GM12878 (cell line): ENCODE measurements around the gene LMTK2. TPM values are rescaled to one million over a fixed set of nuclear protein-coding genes. Genes with fewer than 3 reads are reported as not detected.

ENCODE experiments used
- ATAC-seq: fragments of 200-7000 bp; cut with Tn5 transposase; 3 replicates; pipeline ENCODE4 v1.9.1; 2020; ENCODE audit warnings: mild to moderate bottlenecking, moderate library complexity
- BruUV-seq: library from RNA; stranded (reverse); fragments of 400-500 nt; replicated peaks from 2 replicates; lab custom pipeline; 2021; lab: Mats Ljungman, UMichigan
- CTCF ChIA-PET: fragments of 300-600 bp; sonication (Branson Sonifier 250); formaldehyde crosslinking; extraction: SDS; loops from one replicate; lab custom pipeline; 2021; ENCODE audit warnings: inconsistent platforms; lab: Yijun Ruan, JAX
- POLR2A ChIA-PET: fragments of 350-600 bp; formaldehyde crosslinking; extraction: SDS; loops from one replicate; lab custom pipeline; 2021; ENCODE audit warnings: inconsistent platforms; lab: Charles Lee
- RAD21 ChIA-PET: fragments of 300-600 bp; sonication (Branson Sonifier 250); formaldehyde crosslinking; loops from one replicate; lab custom pipeline; 2023; ENCODE audit warnings: antibody characterized with exemption; ENCODE audit not compliant: unreplicated experiment; lab: Charles Lee
- SMC1A ChIA-PET: fragments of 300-600 bp; sonication (Branson Sonifier 250); formaldehyde crosslinking; loops from one replicate; lab custom pipeline; 2023; ENCODE audit not compliant: unreplicated experiment, uncharacterized antibody; lab: Charles Lee
- DNase-seq: peaks from one replicate; pipeline ENCODE4 v3.0.0-alpha.2; 2011; ENCODE audit warnings: low read depth, low spot score
- FAIRE-seq: peaks from 3 replicates; lab custom pipeline; 2011; peaks lifted over from hg19 to GRCh38; lab: Jason Lieb, UNC
- H2AFZ ChIP-seq: 2 replicates; pipeline ENCODE4 v1.6.0; 2011; ENCODE audit warnings: low read depth, low read length, control low read depth; ENCODE audit not compliant: control insufficient read depth
- H3K27ac ChIP-seq: 2 replicates; pipeline ENCODE4 v1.5.1; 2011; ENCODE audit warnings: control low read depth; ENCODE audit not compliant: control insufficient read depth, insufficient read depth
- H3K27me3 ChIP-seq, 2 experiments: replicated peaks in 1 of 2; 2 replicates each; pipeline versions ENCODE4 v1.6.0 to v1.6.1; 2011; ENCODE audit warnings: low read length in 1 of 2; ENCODE audit not compliant: control insufficient read depth in 2 of 2, insufficient read depth in 2 of 2
- H3K36me3 ChIP-seq, 2 experiments: 2 replicates each; pipeline ENCODE4 v1.5.1; 2011; ENCODE audit warnings: low read length in 1 of 2; ENCODE audit not compliant: control insufficient read depth in 2 of 2, insufficient read depth in 2 of 2
- H3K4me1 ChIP-seq: 2 replicates; pipeline ENCODE4 v1.6.1; 2011; ENCODE audit warnings: mild to moderate bottlenecking, low read length, moderate library complexity, mixed read lengths; ENCODE audit not compliant: control insufficient read depth, insufficient read depth
- H3K4me2 ChIP-seq: 2 replicates; pipeline ENCODE4 v1.6.0; 2011; ENCODE audit warnings: control low read depth; ENCODE audit not compliant: control insufficient read depth, insufficient read depth
- H3K4me3 ChIP-seq: fragments of 200-600 bp; sonication (generic); 2 replicates; pipeline ENCODE4 v1.5.1; 2016
- H3K79me2 ChIP-seq: 2 replicates; pipeline ENCODE4 v1.6.0; 2011; ENCODE audit warnings: low read length; ENCODE audit not compliant: control insufficient read depth, insufficient read depth
- H3K9ac ChIP-seq: 2 replicates; pipeline ENCODE4 v1.8.0; 2011; ENCODE audit warnings: low read length, control low read depth, mixed read lengths; ENCODE audit not compliant: control insufficient read depth, insufficient read depth
- H3K9me3 ChIP-seq: replicated peaks from 3 replicates; pipeline ENCODE4 v1.5.1; 2011; ENCODE audit warnings: mild to moderate bottlenecking, low read length; ENCODE audit not compliant: control insufficient read depth, insufficient read depth
- H4K20me1 ChIP-seq: 2 replicates; pipeline ENCODE4 v1.6.0; 2011; ENCODE audit not compliant: control insufficient read depth, insufficient read depth
- EP300 ChIP-seq, 2 experiments: fragments of 150-350 bp in 1 of 2; IDR thresholded peaks; 2 replicates each; pipeline ENCODE4 v1.6.1; 2011 to 2012; ENCODE audit warnings: low read depth in 2 of 2, low read length in 2 of 2, borderline replicate concordance in 1 of 2, improper control_type of control experiment in 1 of 2, inconsistent platforms in 1 of 2; ENCODE audit not compliant: control insufficient read depth in 1 of 2
- IKZF2 ChIP-seq, 2 experiments: fragments of 450-650 bp; IDR thresholded peaks; 2 replicates each; pipeline ENCODE4 v1.6.1; 2017; ENCODE audit warnings: mild to moderate bottlenecking in 2 of 2, moderate library complexity in 2 of 2
- NRF1 ChIP-seq: conservative IDR thresholded peaks from 2 replicates; pipeline ENCODE4 v1.6.1; 2011; ENCODE audit warnings: mild to moderate bottlenecking, low read depth, low read length, improper control_type of control experiment
- PBX3 ChIP-seq: IDR thresholded peaks from 2 replicates; pipeline ENCODE4 v1.6.1; 2011; ENCODE audit warnings: mild to moderate bottlenecking, low read depth, low read length, moderate library complexity; ENCODE audit not compliant: insufficient replicate concordance
- POU2F2 ChIP-seq: IDR thresholded peaks from 3 replicates; pipeline ENCODE4 v1.6.1; 2011; ENCODE audit warnings: low read depth, mild to moderate bottlenecking, low read length, borderline replicate concordance
- RB1 ChIP-seq: fragments of 450-650 bp; formaldehyde crosslinking; IDR thresholded peaks from 2 replicates; pipeline ENCODE4 v1.6.1; 2017; ENCODE audit warnings: mild to moderate bottlenecking, borderline replicate concordance
- TCF7 ChIP-seq: IDR thresholded peaks from 2 replicates; pipeline ENCODE4 v1.6.1; 2014; ENCODE audit warnings: antibody characterized with exemption, borderline replicate concordance
- ZNF622 ChIP-seq: fragments of 450-650 bp; IDR thresholded peaks from 2 replicates; pipeline ENCODE4 v1.6.1; 2017; ENCODE audit warnings: mild to moderate bottlenecking, inconsistent platforms
- ZZZ3 ChIP-seq: IDR thresholded peaks from 2 replicates; pipeline ENCODE4 v1.6.1; 2011; ENCODE audit warnings: low read depth; ENCODE audit not compliant: control insufficient read depth, insufficient read length
- WGBS: methylation state at CpG from one replicate; pipeline ENCODE4 v1.1.6; 2016; ENCODE audit warnings: low lambda C conversion rate; ENCODE audit not compliant: insufficient replicate concordance, insufficient coverage; ENCODE audit errors: missing lambda C conversion rate; 5-methylcytosine and 5-hydroxymethylcytosine counted together
- in situ Hi-C: fragments of 300-500 bp; cut with MboI; formaldehyde crosslinking; loops from 9 replicates; pipeline ENCODE4 v1.14.3; 2018; ENCODE audit warnings: mixed read lengths
- intact Hi-C: fragments of 100-400 bp; cut with micrococcal nuclease; formaldehyde crosslinking; loops from one replicate; pipeline ENCODE4 v1.14.2; 2022; ENCODE audit not compliant: unreplicated experiment
- polyA plus RNA-seq, 11 experiments: library from polyadenylated mRNA; depleted of rRNA in 4 of 11; unstranded in 6 of 11; stranded (reverse) in 5 of 11; fragments of >200 nt; fragmentation: Nextera tagmentation in 4 of 11; fragmentation: Illumina TruSeq in 1 of 11; extraction: Ambion mirVana in 4 of 11; extraction: Trizol in 1 of 11; gene quantifications; 1 replicate in 1 of 11; 2 replicates in 10 of 11; pipeline versions ENCODE4 v1.2.1 to v1.2.3, GENCODE V29; 2011 to 2016; ENCODE audit warnings: inconsistent platforms in 2 of 11, missing spikeins in 2 of 11, low read depth in 1 of 11
- total RNA-seq, 4 experiments: library from RNA; depleted of rRNA in 3 of 4; stranded (reverse); fragments of >200 nt in 3 of 4; fragmentation: Illumina TruSeq in 1 of 4; extraction: Trizol in 1 of 4; gene quantifications; 2 replicates each; pipeline versions ENCODE4 v1.2.1 to v1.2.3, GENCODE V29; 2013 to 2021

The LMTK2 gene
- total and polyA plus RNA-seq, 10 of the 15 experiments (the other 5 are each of a cell fraction or from before 2014, with no cell fraction given) = 0.68 to 8.7 (median 4.6) TPM

- Histone ChIP-seq H3K36me3 (peaks cover 2 to 3% of the 10 kb centered on the region in 2 experiments; a peak in 2 of 4 replicates), H3K4me2 (no peak overlapping the region), H3K4me1 (no peaks in the 10 kb centered on the region), H4K20me1 (no peaks in the 10 kb centered on the region), H3K27ac (no peak overlapping the region), H3K9ac (no peak overlapping the region), H2AFZ (no peak overlapping the region), H3K9me3 (no peaks in the 10 kb centered on the region), H3K27me3 (no peaks in the 10 kb centered on the region), H3K4me3 (no peak overlapping the region), H3K79me2 (no peaks in the 10 kb centered on the region)
- TF ChIP-seq PBX3 = no peak
- TF ChIP-seq ZZZ3 = no peak
- TF ChIP-seq IKZF2 (IDR thresholded peaks at IDR 0.05) = no peak
- no peak for TF ChIP-seq NRF1
- no peak for TF ChIP-seq EP300 (IDR thresholded peaks at IDR 0.05; ENCODE audit: borderline replicate concordance in 1 of 2, control insufficient read depth in 1 of 2, low read depth in 2 of 2, low read length in 2 of 2)
- TF ChIP-seq ZNF622 = no peak
- no peak for TF ChIP-seq POU2F2
- TF ChIP-seq TCF7 = no peak
- TF ChIP-seq RB1 = no peak
- no peak for DNase-seq
- BruUV-seq = no TSS peak
- intact Hi-C loops (no loop called here), in situ Hi-C loops (no loop called here)
- ChIA-PET SMC1A (no interaction called here), RAD21 (no interaction called here), CTCF (interaction anchor here (2.2 kb wide), 1 partner anchor 137 kb away, joined by 5 read pairs; no protein-coding TSS in a partner anchor), POLR2A (no interaction called here)
- FAIRE-seq = no peak
- no peak for ATAC-seq
- 98% methylated on average over 4 of the region's 4 CpGs for WGBS
These were observed 51.1 kb downstream of the LMTK2 start for GRCh38 chr7:98157761-98158160.
